Skeletal muscle tissue (tissue), 4 donors: ENCODE data around the gene CHST5. TPM values are rescaled to one million over a fixed set of nuclear protein-coding genes. Genes with fewer than 3 reads are reported as not detected.
A peak's percentile ranks its signal among the peaks of the same experiment; 100 is the strongest.

Experiments
- H3K27ac ChIP-seq: one replicate; pipeline ENCODE4 v1.7.0; 2013; ENCODE audit warnings: mild to moderate bottlenecking, low read depth, low read length, inconsistent platforms
- H3K27me3 ChIP-seq, 3 donors: one replicate each; pipeline ENCODE4 v1.7.0; 2013; ENCODE audit warnings: low read length in 3 of 3; ENCODE audit not compliant: control insufficient read depth in 3 of 3, insufficient read depth in 3 of 3
- H3K36me3 ChIP-seq, 3 donors: one replicate each; pipeline ENCODE4 v1.7.0; 2013; ENCODE audit warnings: low read length in 3 of 3; ENCODE audit not compliant: control insufficient read depth in 3 of 3, insufficient read depth in 3 of 3
- H3K4me1 ChIP-seq, 3 donors: one replicate each; pipeline ENCODE4 v1.7.0; 2013; ENCODE audit warnings: low read length in 3 of 3, mild to moderate bottlenecking in 3 of 3; ENCODE audit not compliant: control insufficient read depth in 3 of 3, insufficient read depth in 3 of 3
- H3K4me3 ChIP-seq, 3 donors: one replicate each; pipeline ENCODE4 v1.7.0; 2013; ENCODE audit warnings: low read length in 3 of 3
- H3K9ac ChIP-seq, 3 donors: one replicate each; pipeline ENCODE4 v1.7.0; 2013; ENCODE audit warnings: low read length in 3 of 3, mild to moderate bottlenecking in 3 of 3, moderate library complexity in 2 of 3, low read depth in 1 of 3
- H3K9me3 ChIP-seq, 3 donors: one replicate each; pipeline ENCODE4 v1.7.0; 2013; ENCODE audit warnings: low read length in 3 of 3; ENCODE audit not compliant: control insufficient read depth in 3 of 3
- total RNA-seq: library from RNA; depleted of rRNA; stranded (reverse); fragments of >200 nt; gene quantifications from one replicate; pipeline ENCODE4 v1.2.3, GENCODE V29; 2014
- donor health status: Osteomylitis.

CHST5 gene
- total RNA-seq, 1 donor from 2014 or later, result not detected

GRCh38 chr16:75567911-75568310 is 32.0 kb upstream of the CHST5 start:
- peaks cover 32 to 45% (median 41%) of the 10 kb centered on the region in 3 donors for H3K36me3 ChIP-seq
- H3K9me3 ChIP-seq, result no peaks in the 10 kb centered on the region
- H3K9ac ChIP-seq, result peak overlapping the region in 2 of 3 donors; percentile 46 to 93
- H3K27ac ChIP-seq, result peak overlapping the region; percentile 84
- H3K4me1 ChIP-seq, result peaks cover 34 to 54% (median 40%) of the 10 kb centered on the region in 3 donors
- no peaks in the 10 kb centered on the region for H3K27me3 ChIP-seq
- peak overlapping the region in 1 of 3 donors; percentile 92 for H3K4me3 ChIP-seq

GRCh38 chr16:75566758-75567255 is 30.9 kb upstream of the CHST5 start:
- H3K4me3 ChIP-seq, result peak overlapping the region; percentile 82 to 96 (median 92)
- H3K4me1 ChIP-seq, result peaks cover 27 to 48% (median 38%) of the 10 kb centered on the region in 3 donors
- H3K36me3 ChIP-seq, result peaks cover 23 to 36% (median 30%) of the 10 kb centered on the region in 3 donors
- no peaks in the 10 kb centered on the region for H3K27me3 ChIP-seq
- peak overlapping the region; percentile 92 to 94 (median 93) for H3K9ac ChIP-seq
- H3K27ac ChIP-seq, result peak overlapping the region; percentile 84
- no peaks in the 10 kb centered on the region for H3K9me3 ChIP-seq

- Histone ChIP-seq H3K36me3 (peaks cover 23 to 35% (median 29%) of the 10 kb centered on the region in 3 donors), H3K4me3 (peak within 1 kb of the TSS; percentile 82 to 96 (median 92)), H3K9me3 (no peaks in the 10 kb centered on the region), H3K27ac (peak within 1 kb of the TSS; percentile 84), H3K9ac (peak within 1 kb of the TSS; percentile 92 to 94 (median 93)), H3K4me1 (peaks cover 25 to 48% (median 36%) of the 10 kb centered on the region in 3 donors), H3K27me3 (no peaks in the 10 kb centered on the region)
Measured at GRCh38 chr16:75566040-75566757, 30.3 kb upstream of the CHST5 start, which contains the start of gene GABARAPL2. Gene GABARAPL2 (plus strand): TSS chr16:75566379. CDS start chr16:75566487, 108 bp downstream.

GRCh38 chr16:75565640-75566039 is 29.7 kb upstream of the CHST5 start:
- Histone ChIP-seq H3K9ac (peak overlapping the region; percentile 71 to 94 (median 93)), H3K4me3 (peak overlapping the region; percentile 82 to 96 (median 92)), H3K27me3 (no peaks in the 10 kb centered on the region), H3K9me3 (no peaks in the 10 kb centered on the region), H3K27ac (peak overlapping the region; percentile 84), H3K4me1 (peaks cover 24 to 48% (median 33%) of the 10 kb centered on the region in 3 donors), H3K36me3 (peaks cover 23 to 30% (median 26%) of the 10 kb centered on the region in 3 donors)

- no peak overlapping the region for H3K4me3 ChIP-seq
- peak overlapping the region; percentile 12 for H3K27ac ChIP-seq
- no peaks in the 10 kb centered on the region for H3K36me3 ChIP-seq
- H3K27me3 ChIP-seq, result no peaks in the 10 kb centered on the region
- H3K9ac ChIP-seq, result no peak overlapping the region
- H3K9me3 ChIP-seq, result no peaks in the 10 kb centered on the region
- peaks cover 4 to 9% (median 9%) of the 10 kb centered on the region in 3 donors for H3K4me1 ChIP-seq
Measured at GRCh38 chr16:75559564-75560372, 23.9 kb upstream of the CHST5 start.

- Histone ChIP-seq H3K36me3 (no peaks in the 10 kb centered on the region), H3K9me3 (no peaks in the 10 kb centered on the region), H3K4me1 (peaks cover 4 to 9% (median 9%) of the 10 kb centered on the region in 3 donors), H3K4me3 (no peak overlapping the region), H3K9ac (no peak overlapping the region), H3K27me3 (no peaks in the 10 kb centered on the region), H3K27ac (no peak overlapping the region)
Measured at GRCh38 chr16:75558846-75559401, 23.0 kb upstream of the CHST5 start.

- Histone ChIP-seq H3K36me3 (no peaks in the 10 kb centered on the region), H3K4me1 (peaks cover 4 to 11% (median 9%) of the 10 kb centered on the region in 3 donors), H3K27me3 (no peaks in the 10 kb centered on the region), H3K9me3 (no peaks in the 10 kb centered on the region), H3K4me3 (peak overlapping the region; percentile 86 to 91 (median 87)), H3K27ac (peak overlapping the region; percentile 81), H3K9ac (peak overlapping the region; percentile 54 to 82 (median 60))
Measured at GRCh38 chr16:75556431-75556950, 20.6 kb upstream of the CHST5 start.

- Histone ChIP-seq H3K27me3 (no peaks in the 10 kb centered on the region), H3K4me3 (peak within 1 kb of the TSS; percentile 86 to 91 (median 87)), H3K4me1 (peaks cover 4 to 11% (median 9%) of the 10 kb centered on the region in 3 donors), H3K9ac (peak within 1 kb of the TSS; percentile 72 to 82 (median 76)), H3K9me3 (no peaks in the 10 kb centered on the region), H3K36me3 (no peaks in the 10 kb centered on the region), H3K27ac (peak within 1 kb of the TSS; percentile 81)
Measured at GRCh38 chr16:75555707-75556430, 20.0 kb upstream of the CHST5 start, which contains the start of gene TMEM231. Gene TMEM231 (minus strand): TSS chr16:75556252. CDS start chr16:75556209, 43 bp downstream.
